ENCODE measurements around the gene ARHGEF19. TPM values are rescaled to one million over a fixed set of nuclear protein-coding genes. Genes with fewer than 3 reads are reported as not detected.
A peak's percentile ranks its signal among the peaks of the same experiment; 100 is the strongest.
"Not testable (repeated sequence)": the region's sequence is repeated elsewhere in the genome, so short reads cannot be mapped to it uniquely, and the experiment has no call there.

Gene ARHGEF19
- total RNA-seq, 1 experiment from 2014 or later: 10.6 TPM

DNA sequence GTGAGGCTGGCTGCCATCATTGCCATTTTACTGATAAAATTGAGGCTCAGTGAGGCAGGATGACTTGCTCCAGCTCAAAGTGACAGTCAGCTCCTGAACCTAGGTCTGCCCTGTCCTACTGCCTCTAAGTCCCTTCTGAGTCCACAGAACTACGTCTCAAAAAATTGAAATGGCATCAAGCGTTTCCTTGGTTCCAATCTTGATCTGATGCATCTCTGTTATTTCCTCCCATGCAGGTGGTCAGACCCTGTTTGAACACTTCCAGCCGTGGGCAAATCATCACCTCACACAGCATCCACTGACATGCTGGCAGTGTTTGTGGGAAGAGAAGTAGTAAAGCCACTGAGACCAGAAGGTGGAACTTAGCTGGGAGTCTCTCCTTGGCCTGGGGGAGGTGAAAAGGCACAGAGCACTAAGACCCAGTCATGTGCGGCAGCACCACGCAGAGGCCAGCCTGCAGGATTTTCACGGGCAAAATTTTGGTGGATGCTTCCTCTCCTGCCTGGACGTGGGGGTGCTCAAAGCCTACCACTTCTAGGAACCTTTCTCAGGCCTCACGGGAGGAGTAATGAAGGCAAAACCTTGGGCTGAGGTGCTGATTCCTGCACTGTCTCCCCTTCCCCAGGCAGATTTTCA lies 32.3 kb upstream of the ARHGEF19 start:
- no peak for DNase-seq (ENCODE audit: low spot score)

DNA sequence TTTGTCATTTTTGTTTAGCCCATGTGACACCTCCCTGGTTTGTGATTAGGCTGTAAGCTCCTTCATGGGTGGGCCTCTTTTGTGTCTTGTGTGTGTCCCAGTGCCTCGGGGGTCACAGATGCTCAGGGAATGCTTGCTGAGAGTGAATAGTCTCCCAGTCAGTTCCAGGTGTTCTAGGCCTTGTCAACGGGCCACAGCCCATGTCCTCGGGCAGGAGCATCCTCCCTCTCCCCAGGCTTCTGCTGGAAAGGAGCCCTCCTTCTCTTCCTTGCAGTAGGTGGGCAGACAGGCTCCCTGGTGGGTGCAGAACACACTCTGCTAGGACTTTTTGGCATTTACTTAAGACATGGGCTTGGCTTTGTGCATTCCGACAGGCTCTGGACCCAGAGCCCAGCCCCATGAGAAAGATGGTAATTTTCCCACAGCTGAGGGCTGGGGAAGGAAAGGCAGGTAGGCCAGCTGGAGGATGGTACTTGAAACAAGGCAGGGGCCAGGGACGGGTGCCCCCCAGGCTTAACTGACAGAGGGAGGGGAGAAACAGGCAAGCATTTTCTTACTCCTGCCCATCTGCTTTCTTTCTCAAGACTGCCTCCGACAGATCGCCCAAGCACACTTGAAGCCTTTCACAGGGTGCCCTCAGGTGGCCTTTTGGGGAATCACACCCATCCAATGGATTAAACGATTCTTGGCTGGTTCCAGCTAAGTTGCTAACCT lies 31.6 kb upstream of the ARHGEF19 start:
- peak; percentile 71 for DNase-seq (ENCODE audit: low spot score)

DNA sequence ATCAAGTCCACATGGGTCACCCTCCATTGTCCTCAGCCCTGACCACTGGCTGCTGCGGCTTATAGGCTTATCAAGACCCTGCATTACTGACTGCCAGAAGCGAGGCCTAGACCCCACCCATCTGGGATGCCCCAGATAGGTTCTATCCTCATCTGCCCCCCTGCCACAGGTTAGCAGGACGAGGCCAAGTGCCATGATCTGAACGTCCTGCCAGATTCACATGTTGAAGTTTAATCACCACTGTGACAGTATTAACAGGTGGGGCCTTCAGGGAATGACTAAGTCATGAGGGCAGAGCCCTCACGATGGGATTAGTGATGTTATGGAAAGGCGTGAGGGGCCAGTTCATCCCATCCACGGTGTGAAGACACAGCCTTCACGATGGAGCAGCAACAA lies 30.8 kb upstream of the ARHGEF19 start:
- DNase-seq (ENCODE audit: low spot score): no peak

DNA sequence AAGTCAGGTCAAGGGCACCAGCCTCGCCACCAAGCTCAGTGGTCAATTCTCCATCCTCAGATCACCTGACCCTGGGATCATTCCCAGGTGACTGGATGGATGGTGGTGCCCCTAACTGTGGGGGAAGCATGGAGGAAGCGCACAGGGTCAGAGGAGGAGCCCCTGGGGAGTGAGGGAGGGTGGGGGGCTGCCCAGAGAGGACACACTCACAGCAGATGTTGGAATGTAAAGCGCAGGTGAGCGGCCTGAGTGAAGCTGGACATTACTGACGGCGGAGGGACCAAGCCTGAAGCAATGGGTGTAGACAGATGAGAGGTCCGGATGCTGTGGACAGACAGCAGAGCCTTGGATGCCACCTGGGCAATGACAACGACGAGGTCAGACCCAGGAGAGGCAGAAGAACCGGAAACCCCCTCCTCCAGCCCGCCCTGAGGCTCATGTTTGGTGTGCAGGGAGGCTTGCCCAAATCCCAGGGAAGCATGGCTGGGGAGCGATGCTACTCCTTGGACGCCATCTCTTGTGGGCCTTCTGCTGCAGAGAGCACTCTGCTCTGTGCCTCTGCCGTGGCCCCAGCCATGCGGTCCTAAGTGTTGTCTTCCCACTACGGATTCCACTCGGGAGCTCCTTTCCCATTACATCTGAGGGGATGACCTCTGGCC lies 30.2 kb upstream of the ARHGEF19 start:
- no peak for DNase-seq (ENCODE audit: low spot score)

DNA sequence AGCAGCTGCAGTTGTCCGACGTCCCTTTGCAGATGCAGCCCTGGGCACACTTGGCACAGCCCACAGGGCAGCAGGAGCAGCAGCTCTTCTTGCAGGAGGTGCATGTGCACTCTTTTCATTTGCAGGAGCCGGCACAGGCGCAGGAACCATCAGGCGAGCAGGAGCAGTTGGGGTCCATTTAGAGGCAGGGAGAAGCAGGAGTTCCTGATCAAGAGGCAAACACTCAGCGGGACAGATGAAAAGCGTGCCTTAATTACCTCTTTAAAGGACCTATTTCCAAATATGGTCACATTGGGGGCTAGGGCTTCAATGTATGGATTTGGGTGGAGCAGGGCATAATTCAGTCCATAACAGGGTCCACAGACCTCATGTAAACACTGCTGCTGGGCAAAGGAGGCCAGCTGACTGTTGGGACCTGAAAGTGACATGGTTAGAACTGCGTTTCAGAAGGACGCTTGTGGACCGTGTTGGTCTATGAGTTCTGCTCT lies 28.8 kb upstream of the ARHGEF19 start:
- DNase-seq (ENCODE audit: low spot score): no peak

DNA sequence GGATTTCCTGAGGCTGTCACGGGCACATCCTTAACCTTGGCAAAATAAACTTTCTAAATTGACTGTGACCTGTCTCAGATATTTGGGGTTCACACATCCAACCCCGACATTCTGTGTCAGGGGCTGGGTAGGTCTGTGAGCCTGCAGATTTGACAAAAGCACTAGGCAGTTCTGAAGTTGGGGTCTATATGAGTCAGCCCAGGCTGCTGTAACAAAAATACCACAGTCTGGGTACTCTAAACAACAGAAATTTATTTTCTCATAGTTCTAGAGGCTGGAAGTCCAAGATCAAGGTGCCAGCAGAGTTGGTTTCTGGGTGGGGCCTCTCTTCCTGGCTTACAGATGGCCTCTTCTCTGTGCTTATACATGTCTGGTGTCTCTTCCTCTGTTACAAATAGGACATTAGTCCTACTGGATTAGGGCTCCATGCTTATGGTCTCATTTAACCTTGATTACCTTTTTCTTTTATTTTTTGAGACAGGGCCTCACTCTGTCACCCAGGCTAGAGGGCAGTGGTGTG lies 27.6 kb upstream of the ARHGEF19 start:
- no peak for DNase-seq (ENCODE audit: low spot score)

DNA sequence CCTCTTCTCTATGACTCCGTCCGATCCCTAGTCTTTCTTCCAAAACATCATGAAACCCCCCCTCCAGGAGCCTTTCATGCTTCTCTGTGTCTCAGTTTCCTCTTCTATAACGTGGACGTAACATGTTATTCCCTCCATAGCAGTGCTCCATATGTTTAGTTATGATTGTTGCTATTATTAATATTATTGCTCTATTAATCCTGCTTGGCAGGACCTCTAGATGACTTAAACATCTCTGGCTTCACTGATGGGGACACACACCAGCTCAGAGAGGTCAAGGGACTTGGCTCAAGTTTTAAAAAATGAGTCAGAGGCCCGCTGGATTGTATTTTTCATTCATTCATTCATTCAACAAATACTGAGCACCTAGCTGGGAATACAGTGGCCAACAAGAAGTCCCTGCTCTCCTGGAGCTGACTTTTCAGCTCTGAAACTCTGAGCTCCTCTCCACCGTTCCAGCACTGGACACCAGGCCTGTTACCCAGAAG lies 24.9 kb upstream of the ARHGEF19 start:
- DNase-seq (ENCODE audit: low spot score): no peak

DNA sequence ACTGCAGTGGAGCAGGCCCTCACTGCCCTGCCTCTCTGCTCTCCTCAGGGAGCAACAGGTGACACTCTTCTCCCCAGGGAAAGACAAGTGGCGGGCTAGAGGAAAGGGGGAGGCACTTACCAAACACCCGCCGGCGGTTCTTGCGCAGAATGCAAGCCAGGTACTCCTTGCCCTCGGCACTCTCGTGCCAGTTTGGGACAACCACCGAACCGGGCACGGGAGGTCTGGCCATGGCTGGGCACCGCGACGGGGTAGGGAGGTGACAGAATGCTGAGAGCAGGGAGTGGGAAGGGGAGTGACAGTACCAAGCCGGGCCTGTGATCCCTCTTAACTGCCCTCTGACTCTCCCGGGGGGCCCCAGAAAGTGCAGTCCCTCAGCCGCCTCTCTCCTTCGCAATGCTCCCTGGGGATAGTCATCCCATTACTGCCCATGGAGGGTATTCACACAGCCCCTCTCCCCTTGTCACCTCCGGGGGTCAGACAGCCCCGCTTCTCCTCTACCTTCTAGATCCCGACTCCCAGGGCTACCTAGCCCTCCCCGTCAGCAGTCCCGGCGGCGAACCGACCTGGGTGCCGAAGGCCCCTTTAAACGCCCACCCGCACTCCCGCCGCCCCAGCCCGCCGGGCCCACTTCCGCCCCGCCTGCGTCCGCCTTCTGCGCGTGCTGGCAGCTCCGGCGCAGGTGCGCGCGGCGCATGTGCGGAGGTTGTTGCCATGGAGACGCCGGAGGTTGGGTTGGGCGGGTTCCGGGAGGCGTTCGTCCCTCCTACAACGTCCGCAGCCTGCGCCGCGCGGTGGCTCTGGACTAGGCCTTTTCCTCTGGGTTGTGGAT lies 24.3 kb upstream of the ARHGEF19 start, which contains the start of gene CPLANE2:
Gene CPLANE2, minus strand, starts transcription at position 673 of the 832 bp plus-strand sequence. Its CDS starts 441 bp downstream, at position 232.
- peak; percentile 88 for DNase-seq (ENCODE audit: low spot score)

DNA sequence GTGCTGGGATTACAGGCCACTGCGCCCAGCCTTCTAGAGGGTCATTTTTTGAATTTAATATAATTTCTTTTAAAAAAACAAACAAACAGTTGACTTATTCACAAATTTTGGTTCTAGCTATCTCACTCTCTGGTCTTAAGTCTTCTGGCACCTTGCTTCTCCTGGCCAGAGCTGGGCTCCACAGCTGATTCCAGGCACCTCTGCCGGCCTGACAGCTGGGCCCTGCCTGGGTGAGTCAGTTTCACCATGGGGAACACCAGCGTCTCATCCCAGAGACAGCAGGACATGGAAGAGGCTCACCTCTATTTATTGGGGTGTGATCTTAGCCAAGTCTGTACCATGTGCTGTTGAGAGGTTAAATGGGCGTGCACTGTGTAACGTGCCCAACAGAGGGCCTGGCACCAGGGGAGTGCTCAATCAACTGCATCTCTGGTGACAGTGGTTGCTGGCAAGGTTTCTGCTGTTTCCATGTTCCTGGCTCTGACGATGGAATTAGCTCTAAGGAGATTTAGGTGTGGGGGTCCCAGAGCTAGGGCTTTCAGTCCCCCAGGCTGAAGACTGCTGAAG lies 23.6 kb upstream of the ARHGEF19 start:
- DNase-seq (ENCODE audit: low spot score): peak; percentile 54

DNA sequence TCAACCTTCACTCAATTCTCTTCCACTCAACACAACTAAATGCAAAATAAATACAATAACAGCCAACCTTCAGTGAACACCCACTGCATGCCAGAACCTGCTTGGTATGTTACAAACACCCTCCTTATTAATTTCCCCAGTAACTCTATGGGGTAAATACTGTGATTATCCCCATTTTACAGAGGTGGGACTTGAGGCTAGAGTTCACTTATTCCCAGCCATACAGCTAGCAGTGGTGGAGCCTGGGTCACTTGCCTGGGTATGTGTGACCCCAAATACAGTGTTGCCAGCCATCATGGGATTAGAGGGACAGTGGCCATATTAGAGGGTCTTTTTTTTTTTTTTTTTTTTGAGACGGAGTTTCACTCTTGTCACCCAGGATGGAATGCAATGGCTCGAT lies 22.9 kb upstream of the ARHGEF19 start:
- no peak for DNase-seq (ENCODE audit: low spot score)

DNA sequence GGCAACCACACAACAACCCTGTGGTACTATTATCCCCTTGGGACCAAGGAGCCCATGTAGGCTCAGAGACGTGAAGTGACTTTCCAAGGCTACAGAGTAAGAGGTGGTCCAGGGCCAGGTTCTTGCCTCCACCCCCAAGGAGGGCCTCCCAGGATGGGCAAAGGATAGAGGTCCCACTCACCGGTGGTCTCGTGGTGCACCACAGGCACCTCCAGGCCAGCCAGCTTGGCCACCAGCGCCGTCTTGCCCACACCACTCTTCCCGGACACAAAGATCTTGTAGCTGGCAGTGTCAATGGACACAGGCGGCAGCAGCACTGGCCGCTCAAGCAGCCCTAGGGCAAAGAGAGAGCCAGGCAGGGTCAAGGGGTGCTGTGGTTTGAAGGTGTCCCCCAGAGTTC lies 21.0 kb upstream of the ARHGEF19 start:
- DNase-seq (ENCODE audit: low spot score): no peak

DNA sequence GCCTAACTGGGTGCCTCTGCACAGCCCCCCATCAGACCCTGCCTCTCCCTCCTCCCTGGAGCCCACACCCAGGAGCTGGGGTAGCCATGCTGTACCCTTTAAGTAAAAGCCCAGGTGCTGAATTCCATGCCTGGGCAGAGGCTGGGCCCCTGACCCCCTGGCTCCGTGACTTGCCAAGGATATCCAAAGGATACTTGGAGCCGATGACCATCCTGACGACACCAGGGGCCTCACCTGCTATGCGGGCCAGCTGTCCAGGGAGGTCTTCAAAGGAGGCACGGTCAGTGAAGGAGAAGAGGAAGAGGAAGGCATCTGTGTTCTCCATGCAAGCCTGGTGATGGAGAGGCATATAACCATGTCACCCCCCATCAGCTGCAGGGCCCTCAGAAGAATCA lies 19.9 kb upstream of the ARHGEF19 start:
- no peak for DNase-seq (ENCODE audit: low spot score)

DNA sequence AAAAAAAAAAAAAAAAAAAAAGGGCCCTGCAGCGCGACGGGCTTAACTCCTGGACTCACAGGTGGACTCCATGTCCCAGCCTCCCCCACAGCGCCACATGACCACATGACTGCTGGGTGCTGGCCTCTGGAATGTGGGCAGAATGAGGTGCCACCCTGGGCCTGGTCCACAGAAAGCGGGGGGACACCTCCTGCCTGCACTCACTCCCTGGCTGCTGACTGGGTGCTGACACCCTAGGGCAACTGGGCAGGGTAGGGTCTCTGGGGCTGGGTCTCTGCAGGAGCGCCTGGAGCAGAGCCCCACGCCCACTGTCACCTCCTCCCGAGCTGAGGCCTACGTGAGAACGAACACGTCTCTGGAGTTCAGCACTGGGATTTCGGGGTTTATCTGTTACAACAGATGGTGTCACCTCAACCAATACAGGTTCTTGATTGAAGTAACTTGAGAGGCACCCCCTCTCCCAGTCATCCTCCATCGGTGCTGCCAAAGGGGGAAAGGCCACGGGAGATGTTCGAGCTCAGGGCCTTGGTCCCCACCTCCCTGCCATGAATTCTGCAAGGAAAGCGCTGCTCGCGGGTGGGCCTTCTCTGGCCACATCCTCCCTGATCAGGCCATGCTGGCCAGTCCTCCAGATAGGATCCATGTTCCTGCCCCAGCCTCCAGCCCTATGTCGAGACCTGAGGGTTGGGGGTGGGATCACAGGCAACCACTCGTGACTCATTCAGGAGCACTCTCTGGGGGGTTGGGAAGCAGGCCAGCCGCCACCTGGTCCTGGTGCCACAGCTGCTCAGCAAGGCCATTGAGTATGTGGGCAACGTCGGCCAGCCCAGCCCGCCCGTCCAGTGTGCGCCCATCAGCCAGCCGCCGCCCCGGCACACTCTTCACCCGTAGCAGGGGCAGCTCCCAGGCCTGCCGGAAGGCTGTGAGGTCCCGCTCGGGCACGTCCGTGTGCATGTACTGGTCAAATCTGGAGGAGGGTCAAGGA lies 19.2 kb upstream of the ARHGEF19 start:
- DNase-seq (ENCODE audit: low spot score): no peak

DNA sequence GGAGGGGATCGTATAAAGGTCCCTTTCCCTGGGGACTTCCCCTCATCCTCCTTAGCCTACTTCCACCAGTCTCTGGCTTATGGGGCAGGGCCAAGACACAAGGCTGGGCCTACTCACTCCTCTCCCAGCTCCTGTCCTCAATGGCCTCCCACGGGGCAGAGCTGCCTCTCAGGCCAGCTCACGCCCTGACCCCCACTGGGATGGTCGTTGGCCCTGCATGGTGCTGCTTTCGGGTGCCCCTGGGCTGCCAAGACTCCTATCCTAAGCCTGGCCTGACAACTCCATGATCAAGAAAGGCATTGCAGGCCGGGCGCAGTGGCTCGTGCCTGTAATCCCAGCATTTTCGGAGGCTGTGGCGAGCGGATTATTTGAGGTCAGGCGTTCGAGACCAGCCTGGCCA lies 18.3 kb upstream of the ARHGEF19 start:
- DNase-seq (ENCODE audit: low spot score): no peak

DNA sequence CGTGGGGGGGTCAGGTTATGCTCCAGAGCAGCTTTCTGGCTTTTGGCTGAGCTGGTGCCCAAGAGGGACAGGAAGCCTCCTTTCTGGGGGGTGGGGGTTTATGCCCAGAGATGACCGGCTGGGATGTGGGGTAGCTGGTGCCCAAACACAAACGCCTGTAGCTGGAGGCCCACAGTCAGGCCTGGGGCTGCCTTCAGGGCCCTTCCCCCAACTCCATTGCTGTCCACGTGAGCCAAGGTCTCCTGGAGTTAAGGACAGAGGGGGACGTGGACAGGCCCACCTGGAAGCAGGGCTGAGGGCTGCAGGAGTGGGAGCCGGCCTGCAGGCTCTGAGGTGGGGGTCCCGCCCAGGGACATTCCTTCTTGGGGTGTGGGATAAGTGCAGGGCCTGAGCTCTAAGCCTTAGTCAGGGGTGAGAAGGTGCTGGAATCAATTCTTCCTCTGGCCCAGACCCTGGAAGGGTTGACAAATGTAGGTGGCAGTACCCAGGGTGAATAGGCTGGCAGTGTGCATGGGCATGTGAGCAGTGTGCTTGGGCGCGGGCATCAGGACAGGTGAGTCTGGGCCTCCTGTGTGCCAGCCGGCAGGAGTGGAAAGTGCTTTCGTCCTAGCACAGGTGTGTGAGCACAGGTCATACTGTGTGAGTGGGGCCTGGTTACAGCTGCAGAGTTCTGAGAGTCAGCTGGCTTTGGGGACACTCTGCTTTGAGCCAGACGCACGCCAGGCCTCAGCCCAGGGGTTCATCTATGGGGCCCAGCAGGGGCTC lies 17.7 kb upstream of the ARHGEF19 start:
- no peak for DNase-seq (ENCODE audit: low spot score)

DNA sequence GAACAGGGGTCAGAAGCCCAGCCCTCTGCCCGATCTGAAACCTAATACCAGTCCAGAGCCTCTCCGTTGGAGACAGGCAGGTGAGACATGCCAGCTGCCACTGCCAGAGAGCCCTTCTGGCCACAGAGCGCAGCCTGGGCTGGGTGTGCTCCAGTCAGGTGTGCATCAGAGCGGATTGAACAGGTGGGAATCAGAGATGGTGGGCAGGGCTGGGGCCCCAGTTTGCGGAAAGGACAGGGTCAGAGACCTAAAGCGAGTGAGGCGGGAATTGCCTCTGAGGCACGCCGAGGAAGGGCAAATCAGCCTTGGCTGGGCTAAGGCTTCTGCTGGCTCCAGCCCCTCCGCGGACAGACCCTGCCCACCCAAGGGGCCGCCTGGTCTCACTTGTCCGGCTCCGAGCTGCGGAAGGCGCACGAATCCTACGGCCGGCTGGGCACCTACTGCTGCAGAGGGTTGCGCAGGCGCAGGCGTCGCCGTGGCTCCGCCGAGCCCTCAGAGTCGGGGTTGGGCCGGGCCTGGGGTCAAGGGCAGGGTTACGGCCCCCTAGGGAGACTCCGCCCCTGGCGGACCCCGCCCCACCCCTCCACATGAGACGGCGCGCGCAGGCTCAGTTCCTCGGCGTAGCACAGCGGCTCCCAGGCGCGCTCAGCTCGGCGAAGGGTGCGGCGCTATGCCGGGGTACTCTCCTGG lies 14.2 kb upstream of the ARHGEF19 start:
- no peak for DNase-seq (ENCODE audit: low spot score)

DNA sequence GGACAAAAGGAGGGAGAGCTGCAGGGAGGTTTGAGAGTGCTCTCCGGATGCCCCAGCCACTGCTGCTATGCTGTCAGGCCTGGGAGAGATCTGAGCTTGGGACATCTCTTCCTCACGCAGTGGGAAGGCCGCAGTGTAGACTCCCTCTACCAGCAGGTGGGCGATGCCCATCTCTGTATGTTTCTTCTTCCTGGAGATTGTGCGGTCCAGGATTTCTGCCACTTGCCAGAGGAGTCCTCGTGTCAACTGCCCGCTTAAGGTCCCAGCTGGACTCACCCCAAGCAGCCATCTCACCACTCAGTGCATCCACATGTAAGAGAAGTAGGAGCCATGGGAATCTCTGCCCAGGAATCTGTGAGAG lies 13.7 kb upstream of the ARHGEF19 start:
- DNase-seq (ENCODE audit: low spot score): no peak

DNA sequence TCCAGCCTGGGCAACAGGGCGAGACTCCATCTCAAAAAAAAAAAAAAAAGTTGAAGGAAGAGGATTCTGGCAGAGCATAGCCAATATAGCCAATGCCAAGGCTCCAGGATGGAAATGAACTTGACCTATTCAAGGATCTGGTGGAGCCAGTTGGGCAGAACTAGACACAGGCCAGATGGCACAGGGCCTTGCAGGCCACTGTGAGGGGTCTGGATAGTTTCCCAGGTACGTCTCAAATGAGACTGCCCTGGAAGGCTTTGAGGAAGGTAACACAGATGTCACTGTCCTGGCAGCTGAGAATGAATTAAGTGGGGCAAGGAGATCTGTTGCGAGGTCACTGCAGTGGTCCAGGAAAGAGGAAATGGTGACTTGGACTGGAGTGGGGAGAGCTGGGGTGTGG lies 12.0 kb upstream of the ARHGEF19 start:
- no peak for DNase-seq (ENCODE audit: low spot score)

DNA sequence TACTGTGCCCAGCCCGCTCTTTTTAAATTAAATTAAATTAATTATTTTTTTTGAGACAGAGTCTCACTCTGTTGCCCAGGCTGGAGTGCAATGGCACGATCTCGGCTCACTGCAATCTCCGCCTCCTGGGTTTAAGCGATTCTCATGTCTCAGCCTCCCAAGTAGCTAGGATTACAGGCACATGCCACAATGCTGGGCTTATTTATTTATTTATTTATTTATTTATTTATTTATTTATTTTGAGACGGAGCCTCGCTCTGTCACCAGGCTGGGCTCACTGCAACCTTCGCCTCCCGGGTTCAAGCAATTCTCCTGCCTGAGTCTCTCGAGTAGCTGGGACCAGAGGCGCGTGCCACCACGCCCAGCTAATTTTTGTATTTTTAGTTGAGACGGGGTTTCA lies 10.3 kb upstream of the ARHGEF19 start:
- DNase-seq (ENCODE audit: low spot score): not testable (repeated sequence)
